GM12874 (cell line): ENCODE results near the gene AKAP9.

Experiments used
- TF ChIP-seq, protein P1 (sequence below): IDR thresholded peaks from 2 replicates; pipeline ENCODE4 v1.5.1; 2011; ENCODE audit warnings: low read depth, mild to moderate bottlenecking, control low read depth, low read length, moderate library complexity; ENCODE audit not compliant: insufficient read depth

AKAP9 gene

DNA sequence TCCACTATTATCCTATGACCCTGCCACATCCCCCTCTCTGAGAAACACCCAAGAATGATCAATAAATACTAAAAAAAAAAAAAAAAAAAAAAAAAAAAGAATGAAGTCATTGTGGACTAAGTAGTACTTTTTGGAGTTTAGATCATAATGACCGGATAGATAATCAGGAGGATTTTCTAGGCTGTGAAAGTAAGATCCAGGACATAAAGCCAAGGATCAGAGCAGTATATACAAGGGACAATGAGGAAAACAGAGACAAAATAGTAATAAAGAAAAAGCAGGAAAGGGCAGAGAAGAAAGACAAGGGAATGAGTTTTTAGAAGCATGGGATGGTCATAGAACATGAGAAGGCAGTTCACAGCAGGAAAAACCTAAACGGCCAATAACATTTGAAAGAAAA lies 87.6 kb downstream of the AKAP9 start:
- TF ChIP-seq, protein P1, sequence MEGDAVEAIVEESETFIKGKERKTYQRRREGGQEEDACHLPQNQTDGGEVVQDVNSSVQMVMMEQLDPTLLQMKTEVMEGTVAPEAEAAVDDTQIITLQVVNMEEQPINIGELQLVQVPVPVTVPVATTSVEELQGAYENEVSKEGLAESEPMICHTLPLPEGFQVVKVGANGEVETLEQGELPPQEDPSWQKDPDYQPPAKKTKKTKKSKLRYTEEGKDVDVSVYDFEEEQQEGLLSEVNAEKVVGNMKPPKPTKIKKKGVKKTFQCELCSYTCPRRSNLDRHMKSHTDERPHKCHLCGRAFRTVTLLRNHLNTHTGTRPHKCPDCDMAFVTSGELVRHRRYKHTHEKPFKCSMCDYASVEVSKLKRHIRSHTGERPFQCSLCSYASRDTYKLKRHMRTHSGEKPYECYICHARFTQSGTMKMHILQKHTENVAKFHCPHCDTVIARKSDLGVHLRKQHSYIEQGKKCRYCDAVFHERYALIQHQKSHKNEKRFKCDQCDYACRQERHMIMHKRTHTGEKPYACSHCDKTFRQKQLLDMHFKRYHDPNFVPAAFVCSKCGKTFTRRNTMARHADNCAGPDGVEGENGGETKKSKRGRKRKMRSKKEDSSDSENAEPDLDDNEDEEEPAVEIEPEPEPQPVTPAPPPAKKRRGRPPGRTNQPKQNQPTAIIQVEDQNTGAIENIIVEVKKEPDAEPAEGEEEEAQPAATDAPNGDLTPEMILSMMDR, result no peak

DNA sequence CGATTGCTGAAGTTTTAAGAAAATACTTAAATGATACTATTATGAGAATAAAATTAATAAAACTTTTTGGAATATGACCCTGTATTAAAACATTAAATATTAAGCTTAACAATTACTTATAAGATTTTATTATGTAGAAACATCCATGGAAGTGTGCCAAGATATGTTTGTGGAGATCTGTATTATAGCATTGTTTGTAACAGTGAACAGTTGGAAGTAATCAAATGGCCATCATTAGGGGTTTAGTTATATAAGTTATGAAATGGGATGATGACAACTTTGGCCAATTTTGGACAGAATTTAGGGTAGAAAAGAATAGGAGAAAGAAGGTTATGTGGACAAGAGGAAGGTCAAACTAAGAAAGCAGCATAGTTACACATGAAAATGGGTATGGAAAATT lies 88.0 kb downstream of the AKAP9 start:
- TF ChIP-seq, protein P1, result no peak

DNA sequence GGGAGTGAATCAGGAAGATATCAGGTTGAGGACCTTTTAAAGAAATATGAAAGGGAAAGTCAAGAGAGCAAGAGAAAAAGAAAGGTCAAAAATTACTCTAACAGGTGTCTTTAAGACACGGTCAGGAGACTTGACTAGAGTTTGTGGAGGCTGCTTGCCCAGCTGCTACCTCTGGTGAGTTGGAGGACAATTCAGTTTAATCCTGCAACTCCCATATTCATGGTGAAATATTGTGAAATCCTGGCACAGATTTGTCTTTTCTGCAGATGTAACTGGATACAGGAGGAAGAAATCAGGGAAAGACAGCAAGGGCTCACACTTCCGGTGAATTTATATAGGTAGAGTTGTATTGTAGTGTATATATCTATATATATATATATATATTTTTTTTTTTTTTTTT lies 93.5 kb downstream of the AKAP9 start:
- TF ChIP-seq, protein P1, result no peak

DNA sequence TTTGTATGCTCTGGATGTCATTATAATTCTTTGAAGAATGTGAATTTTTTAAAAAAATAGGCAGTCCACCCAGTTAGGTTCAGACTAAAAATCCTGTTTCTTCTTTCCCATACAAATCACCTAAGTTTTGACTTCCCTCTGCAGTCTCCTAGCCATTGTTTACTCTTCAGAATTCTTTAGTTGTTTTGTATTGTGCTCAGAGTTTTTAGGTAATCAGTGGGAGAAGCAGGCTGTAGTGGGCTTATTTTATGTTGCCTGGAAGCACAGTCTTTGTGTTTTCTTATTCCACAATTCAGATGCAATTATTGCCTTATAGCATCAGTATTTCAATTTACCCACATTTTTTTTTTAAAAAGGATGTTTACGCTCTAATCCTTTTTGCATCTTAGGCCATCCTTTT lies 94.9 kb downstream of the AKAP9 start:
- TF ChIP-seq, protein P1, result no peak

DNA sequence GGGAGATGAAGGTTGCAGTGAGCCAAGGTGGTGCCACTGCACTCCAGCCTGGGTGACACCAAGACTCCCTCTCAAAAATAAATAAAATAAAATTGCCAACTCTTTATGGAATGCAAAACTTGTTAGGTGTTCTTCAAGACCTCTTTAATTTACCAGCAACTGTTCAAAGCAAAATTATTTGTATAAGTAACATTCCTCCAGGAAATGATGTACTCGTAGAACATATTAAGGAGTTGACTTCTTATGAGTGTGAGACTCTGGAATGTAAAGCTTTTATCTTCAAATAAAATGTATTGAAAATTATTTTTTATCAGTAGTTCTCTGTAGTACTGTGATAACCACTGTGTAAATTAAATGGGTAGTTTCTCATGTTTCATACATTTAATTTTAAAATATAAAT lies 99.2 kb downstream of the AKAP9 start:
- TF ChIP-seq, protein P1, result no peak

DNA sequence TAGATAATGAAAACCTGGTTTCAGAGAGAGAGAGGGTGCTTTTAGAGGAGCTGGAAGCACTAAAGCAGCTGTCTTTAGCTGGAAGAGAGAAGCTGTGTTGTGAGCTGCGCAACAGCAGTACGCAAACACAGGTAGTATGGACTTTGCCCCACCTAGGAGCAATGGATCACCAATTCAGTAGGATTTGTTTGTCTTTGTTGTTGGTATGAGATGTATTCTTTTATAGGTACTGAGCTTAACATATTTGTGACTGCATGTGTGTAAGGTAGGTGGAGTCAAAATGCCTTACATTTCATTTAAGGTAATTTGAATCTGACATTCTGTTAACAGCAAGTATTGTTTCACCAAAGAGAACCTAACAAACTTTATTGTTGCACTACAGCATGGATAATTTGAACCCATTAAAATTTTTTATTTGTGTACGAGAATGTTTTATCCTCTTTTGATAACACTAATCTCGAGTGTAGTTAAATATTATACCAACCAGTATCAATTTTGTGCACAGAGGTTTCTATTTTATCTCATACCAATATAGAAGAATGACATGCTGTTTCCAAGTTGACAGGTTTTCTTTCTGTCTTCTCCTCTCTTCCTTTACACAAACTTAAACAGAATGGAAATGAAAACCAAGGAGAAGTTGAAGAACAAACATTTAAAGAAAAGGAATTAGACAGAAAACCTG lies 101.5 kb downstream of the AKAP9 start:
- TF ChIP-seq, protein P1, result no peak

DNA sequence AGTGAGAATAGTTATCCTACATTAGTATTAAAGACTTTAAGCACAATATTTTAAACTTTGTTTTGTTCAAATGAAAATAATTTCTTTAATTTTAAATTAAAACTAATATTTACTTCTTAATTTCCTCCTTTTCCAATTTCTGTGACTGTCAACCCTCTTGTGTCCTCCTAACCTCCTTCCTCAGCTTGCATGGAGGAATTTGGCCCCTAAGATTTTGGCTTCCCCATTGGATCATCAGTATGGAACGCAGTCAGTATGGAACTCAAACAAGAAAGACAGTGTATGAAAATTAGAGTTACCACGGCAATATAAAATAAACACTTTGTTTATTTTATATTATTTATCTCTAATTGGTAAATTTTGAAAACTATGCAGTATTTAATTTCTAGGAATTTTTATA lies 102.4 kb downstream of the AKAP9 start:
- TF ChIP-seq, protein P1, result no peak
